ENCODE measurements around the gene PRCP.

The PRCP gene

DNA sequence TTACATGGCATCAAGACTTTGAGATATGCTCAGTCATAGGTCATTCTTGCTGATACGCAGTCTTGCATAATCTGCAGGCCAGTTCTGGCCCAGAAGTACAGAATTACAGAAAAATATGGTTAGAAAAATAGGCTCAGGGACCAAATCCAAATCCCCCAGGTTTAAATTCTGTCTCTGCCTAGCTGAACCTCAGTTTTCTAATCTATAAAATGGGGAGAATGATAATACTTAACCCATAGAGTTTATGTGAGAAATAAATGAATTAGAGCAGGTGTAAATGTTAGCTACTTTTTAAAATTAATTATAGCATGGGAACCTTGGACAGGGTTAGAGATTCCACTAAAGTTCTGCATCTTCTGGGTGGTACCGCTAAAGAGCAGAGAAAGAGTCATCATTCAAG is 114.2 kb downstream of the PRCP start:
- no peak for DNase-seq (ENCODE audit: low read depth)

GRCh38 chr11:82782825-82783374 is 117.3 kb downstream of the PRCP start:
- DNase-seq (ENCODE audit: low read depth) = no peak

DNA sequence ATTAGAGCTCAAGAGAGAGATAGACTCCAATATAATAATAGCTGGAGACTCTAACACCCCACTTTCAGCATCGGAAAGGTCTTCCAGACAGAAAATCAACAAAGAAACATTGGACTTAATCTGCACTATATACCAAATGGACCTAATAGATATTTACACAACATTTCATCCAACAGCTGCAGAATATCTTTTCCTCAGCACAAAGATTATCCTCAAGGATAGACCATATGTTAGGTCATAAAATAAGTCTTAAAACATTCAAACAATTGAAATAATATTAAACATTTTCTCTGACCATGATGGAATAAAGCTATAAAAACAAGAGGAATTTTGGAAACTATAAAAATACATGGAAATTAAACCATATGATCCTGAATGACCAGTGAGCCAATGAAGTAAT is 121.5 kb downstream of the PRCP start:
- no peak for DNase-seq (ENCODE audit: low read depth)

DNA sequence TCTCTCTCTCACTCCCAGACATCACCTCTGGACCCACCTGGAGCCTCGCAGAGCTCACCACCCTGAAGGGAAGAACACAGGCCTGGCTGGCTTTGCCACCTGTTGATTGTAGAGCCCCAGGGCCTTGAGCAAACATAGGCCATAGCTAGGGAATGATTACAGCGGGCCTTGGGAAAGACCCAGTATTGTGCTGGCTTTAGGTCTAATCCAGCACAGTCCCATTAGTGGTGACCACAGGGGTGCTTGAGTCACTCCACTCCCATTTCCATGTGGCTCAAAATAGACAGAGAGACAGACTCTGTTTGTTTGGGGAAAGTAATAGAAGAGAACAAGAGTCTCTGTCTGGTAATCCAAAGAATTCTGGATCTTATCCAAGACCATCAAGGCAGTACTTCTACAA is 123.9 kb downstream of the PRCP start:
- DNase-seq (ENCODE audit: low read depth) = no peak

DNA sequence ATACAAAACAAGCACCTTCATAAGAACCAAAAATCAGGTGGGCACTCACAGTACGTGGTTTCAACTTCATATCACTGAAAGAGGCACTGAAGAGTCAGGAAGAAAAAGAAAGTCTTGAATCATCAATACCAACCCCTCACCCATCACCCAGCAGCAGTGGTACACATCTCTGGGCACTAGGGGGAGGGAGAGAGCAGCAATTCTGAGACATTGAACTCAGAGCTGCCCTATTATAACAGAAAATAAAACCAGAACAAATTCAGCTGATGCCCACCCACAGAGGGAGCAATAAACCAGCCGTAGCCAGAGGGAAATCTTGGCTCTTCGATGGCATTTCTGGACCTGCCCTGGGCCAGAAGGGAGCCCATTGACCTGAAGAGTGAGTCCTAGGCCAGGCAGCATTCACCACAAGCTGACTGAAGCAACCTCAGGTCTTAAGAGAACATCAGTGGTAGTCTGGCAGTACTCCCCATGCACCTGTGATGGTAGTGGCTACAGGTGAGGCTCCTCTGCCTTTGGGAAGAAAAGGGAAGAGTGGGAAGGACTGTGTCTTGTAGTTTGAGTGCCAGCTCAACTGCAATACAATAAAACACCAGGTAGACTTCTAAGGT is 124.4 kb downstream of the PRCP start:
- no peak for DNase-seq (ENCODE audit: low read depth)

- no peak for DNase-seq (ENCODE audit: low read depth)
Measured at GRCh38 chr11:82775218-82775617, 125.0 kb downstream of the PRCP start.

All from stimulated activated CD8-positive, alpha-beta memory T cell treated with anti-CD3 and anti-CD28 coated beads, Interleukin-12 subunit alpha, Interleukin-12 subunit beta, amount 100 ng/mL, for 1 hour (primary cell).